NCI-H774 (cell line): ENCODE results near the gene TTC12.

ENCODE experiments used
- DNase-seq: peaks from one replicate; lab custom pipeline; 2025; lab: John Stamatoyannopoulos, UW

Gene TTC12

DNA sequence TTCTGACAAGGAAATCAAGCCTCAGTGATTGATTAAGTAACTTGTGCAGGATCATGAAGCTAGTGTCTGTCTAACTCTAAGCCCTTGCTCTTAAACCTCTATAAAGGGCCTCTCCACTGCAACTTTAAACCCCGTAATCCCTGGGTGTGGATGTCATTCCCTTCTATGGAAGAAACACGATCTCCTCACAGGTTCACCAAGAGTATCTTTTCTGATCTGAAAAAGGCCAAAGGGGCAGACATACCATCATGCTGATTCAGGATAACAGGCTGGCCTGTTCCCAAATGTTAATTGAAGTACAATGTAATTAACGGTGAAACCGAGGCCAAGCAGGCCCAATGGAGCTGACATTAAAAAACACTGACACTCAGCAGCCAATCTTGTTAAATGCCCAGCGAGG is 17.1 kb downstream of the TTC12 start:
- no peak for DNase-seq

DNA sequence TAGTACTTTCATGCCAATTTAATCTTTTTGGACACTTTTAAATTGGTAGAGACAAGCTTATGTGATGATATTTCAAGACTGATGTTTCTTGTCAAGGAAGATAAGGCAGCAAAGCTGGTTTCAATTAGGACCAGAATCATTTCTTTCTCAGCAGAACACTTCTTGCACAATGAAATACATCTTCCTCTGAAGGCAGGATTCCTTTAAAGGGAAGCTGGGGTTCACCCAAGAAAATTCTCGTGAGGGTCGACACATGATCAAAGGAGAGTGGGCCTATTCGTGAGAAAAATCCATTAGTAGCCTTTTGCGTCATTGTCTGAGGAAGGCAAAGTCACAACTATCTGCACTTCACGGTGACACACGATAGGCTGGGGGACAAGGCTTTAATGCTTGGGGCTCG is 17.6 kb downstream of the TTC12 start:
- no peak for DNase-seq

DNA sequence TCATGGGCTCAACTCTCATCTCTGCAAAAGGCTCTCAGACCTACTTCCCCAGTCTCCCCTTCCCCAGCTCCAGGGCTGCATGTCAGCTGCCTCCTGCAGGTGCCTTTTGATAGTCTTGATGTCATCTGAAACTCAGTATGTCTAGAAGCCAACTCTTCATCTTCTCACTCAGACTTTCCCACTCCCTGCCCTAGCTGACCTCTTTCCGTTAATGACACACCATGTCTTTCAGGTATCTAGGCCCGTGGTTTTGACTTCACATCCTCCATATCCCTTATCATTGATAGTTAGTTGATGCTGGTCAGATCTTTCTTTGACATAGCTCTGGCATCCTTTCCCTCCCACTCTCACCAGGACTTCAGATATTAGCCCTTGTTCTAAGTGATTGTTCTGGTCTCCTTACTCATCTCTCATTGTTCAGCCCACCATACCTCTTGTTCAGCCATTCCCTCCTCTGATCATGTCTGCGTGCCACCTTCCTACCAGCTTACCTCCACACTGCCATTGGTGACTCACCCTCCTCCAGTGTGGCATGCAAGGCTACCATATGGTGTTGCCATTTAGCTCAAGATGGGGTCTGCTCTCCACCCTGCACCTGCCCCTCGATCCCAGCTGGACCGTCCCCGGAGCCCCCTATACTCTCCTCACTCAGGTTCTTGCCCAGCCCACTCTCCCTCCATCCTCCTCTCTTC is 18.4 kb downstream of the TTC12 start:
- no peak for DNase-seq

GRCh38 chr11:113334183-113334582 is 19.8 kb downstream of the TTC12 start:
- no peak for DNase-seq

GRCh38 chr11:113338730-113339129 is 24.3 kb downstream of the TTC12 start:
- DNase-seq, result no peak

DNA sequence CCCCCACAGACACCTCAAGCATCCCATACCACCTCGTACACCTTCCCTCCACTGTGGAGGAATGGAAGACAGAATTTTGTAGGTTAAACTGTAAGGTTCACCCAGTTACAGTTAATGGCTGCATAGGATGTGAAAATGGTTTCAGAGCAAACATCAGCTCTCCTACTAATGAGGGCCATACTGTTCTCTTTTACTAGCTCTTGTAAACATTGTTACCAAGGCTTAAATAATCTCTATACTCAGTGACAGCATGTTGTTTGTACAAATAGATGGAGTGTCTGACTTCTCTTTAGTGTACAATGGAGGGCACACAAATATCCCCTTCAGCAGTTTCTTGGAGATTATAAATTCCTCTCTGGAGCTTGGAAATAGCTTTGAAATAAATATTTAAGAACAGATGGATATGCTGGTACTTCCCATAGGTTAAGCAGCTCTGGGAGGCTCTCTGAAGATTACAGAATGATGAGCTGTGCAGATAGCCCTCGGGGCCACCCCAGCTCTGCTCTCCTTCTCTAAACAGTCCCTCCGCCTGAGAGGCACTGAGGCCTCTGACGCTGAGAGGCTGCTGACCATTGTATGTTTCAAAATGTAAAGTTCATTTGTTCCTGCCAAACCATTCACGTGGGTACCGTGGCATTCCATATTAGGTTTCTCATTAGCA is 25.7 kb downstream of the TTC12 start:
- DNase-seq, result peak; percentile 38

GRCh38 chr11:113341388-113342165 is 27.2 kb downstream of the TTC12 start:
- DNase-seq, result no peak

DNA sequence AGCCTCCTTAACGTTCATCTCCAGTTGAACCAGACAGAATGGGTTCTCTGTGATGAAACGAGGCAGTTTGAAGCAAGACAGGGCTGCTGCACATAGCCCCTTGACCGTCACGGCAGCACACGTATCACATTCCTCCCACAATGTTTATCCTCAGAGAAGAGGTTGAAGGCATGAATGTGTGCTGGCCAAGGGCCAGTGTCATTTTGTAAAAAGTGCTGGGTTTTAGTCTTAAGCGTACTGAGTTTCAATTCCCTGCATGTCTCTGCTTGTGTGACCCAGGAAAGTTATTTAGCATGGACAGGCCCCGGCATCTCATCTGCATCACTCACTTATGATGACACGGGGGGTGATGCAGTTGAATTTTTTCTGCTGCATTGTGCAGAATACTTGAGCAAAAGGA is 31.6 kb downstream of the TTC12 start:
- DNase-seq, result no peak

- DNase-seq, result no peak
Measured at GRCh38 chr11:113349528-113349927, 35.1 kb downstream of the TTC12 start.

- peak; percentile 33 for DNase-seq
Measured at GRCh38 chr11:113350336-113351067, 36.1 kb downstream of the TTC12 start.

- DNase-seq, result peak; percentile 60
Measured at GRCh38 chr11:113351068-113351450, 36.7 kb downstream of the TTC12 start.

DNA sequence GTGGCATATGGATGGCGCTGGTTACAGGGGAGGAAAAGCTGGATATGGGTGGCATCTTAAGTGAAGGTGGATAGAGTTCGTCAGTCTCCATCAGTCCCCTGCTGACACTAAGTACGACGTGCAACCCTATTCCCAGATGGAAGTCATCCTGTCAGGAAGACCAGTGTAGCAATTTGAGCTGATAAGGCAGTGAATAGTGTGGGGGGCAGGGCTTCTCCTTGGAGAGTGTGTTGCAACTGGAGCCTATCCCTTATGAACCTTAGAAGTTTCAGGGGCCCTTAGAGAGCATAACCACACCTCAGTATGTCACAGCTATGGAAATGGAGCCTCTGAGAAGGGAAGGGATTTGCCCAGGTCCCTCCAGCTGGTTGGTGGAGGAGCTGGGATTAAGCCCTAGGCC is 37.1 kb downstream of the TTC12 start:
- no peak for DNase-seq

- no peak for DNase-seq
Measured at GRCh38 chr11:113356203-113356602, 41.8 kb downstream of the TTC12 start.

DNA sequence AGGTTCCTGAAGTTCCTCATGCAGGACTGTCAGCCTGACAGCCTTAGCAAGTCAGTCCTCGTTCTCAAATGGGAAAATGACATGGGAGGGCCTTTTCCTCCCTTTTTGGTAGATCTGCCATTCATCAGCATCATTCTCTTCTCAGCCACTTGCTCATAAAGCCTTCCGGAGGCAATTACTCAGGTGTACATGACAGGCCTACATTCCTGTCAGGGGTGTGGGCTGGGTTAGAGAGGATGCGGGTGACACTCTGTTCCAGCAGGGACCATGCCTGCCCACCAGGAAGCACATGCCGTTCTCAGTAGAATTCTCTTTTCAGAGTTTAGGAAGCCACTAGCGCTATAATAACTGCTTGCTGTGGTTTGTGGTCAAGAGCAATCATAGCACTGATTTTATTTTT is 49.0 kb downstream of the TTC12 start:
- DNase-seq, result no peak

DNA sequence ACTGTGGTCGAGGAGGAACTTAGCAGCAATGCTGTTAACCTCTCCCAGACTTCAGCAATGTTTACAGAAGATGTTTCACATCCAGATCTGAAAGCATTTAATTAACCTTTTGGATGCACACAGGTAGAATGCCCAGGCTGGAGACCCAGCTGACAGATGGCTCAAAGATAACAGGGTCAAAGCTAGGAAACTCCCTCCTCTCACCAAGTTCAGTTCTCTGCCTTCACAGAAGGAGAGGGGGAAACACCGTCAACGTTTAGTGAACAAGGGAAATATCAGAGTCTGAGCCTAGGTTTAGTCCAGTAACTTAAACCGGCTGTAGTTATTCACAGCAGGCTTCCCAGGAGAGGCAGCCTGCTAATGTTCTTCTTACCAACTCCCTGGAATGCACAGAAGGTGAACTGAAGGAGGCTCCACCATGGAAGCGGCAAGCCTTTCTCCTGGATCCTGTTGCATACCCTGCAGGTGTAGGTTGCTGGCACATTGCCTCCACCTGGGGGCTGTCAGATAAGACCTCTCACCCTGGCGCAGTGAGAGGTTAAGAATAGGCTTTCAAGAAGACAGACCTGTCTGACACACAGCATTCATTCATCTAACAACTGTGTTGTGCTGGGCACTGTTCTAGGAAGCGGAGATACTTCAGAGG is 49.7 kb downstream of the TTC12 start:
- no peak for DNase-seq

GRCh38 chr11:113365895-113366294 is 51.5 kb downstream of the TTC12 start:
- DNase-seq, result no peak

GRCh38 chr11:113369411-113369810 is 55.0 kb downstream of the TTC12 start:
- no peak for DNase-seq

DNA sequence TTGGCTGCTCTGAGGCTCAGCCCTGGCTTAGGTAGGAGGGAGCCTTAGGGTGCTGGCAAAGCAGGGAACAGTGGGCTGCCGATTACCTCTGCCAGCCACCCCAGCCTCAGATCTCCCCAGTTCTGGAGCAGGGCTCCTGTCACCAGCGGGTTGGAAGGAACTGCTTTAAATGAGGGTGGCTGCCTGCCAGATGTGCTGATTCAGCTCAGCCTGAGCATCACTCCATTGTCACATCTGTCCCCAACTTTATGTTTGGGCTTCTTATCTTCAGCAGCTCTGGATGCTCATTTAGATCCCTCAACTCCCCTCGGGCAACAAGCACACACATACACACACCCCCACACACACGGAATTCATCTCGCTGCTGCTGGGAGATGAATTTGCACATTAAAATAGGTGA is 56.3 kb downstream of the TTC12 start:
- no peak for DNase-seq

- no peak for DNase-seq
Measured at GRCh38 chr11:113372309-113372708, 57.9 kb downstream of the TTC12 start.

DNA sequence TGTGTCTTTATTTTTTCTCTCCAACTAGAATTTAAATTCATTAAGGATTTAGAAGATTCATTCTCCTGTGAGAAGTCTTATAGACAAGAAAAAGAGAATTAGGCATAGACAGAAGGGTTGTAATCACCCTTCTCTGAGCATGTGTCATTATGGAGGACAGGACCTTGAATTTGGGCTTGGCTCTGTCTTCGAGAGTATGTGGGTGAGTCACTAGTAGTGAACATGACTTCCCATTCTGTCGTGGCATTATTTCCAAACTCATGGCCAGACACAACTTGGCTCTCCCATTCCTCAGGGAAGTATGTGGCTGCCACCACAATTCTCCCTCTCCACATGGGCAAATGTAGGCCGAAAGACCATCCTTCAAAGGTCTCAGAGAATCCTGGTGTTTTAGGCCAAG is 58.9 kb downstream of the TTC12 start:
- DNase-seq, result no peak

GRCh38 chr11:113373981-113374560 is 59.7 kb downstream of the TTC12 start:
- DNase-seq, result no peak

DNA sequence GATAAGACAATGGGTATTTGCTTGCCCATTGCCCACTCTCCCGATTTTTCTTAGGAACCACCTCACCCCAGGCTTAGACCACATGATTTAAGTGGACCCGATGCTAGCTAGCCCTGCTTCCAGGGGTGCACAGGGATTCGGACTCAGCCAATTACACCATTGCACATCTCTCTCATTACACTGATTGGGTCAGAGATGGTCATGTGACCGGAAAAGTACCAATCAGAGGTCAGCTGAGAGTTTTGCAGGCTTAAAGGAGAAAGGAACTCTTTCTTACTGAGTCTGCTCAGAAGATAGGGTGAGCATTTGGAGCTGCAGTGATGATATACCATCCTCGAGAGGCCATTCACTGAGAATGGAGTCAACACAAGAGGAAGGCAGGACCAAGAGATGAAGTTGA is 61.0 kb downstream of the TTC12 start:
- no peak for DNase-seq
